ACC112 (cell line): ENCODE data around the gene POLL.

ENCODE experiments used
- H2AFZ ChIP-seq: fragments of 200-600 bp; sonication (generic); one replicate; pipeline ENCODE4 v1.6.0; 2017; ENCODE audit warnings: antibody characterized with exemption, low read length; ENCODE audit not compliant: unreplicated experiment
- H3K27ac ChIP-seq: fragments of 200-600 bp; sonication (generic); 2 replicates; pipeline ENCODE4 v1.5.1; 2014; ENCODE audit warnings: low read depth, mild to moderate bottlenecking, antibody characterized with exemption, low read length, moderate library complexity
- H3K27me3 ChIP-seq: fragments of 200-600 bp; sonication (generic); 2 replicates; pipeline ENCODE4 v1.6.1; 2014; ENCODE audit warnings: mild to moderate bottlenecking, antibody characterized with exemption, low read length, moderate library complexity, mixed read lengths; ENCODE audit not compliant: insufficient read depth
- H3K36me3 ChIP-seq: fragments of 200-600 bp; sonication (generic); 2 replicates; pipeline ENCODE4 v1.6.1; 2016; ENCODE audit warnings: mild to moderate bottlenecking, antibody characterized with exemption, low read length, moderate library complexity, mixed read lengths; ENCODE audit not compliant: insufficient read depth
- H3K4me1 ChIP-seq: fragments of 200-600 bp; sonication (generic); one replicate; pipeline ENCODE4 v1.6.1; 2016; ENCODE audit warnings: low read length, mixed read lengths; ENCODE audit not compliant: insufficient read depth, unreplicated experiment, control insufficient read depth
- H3K4me3 ChIP-seq: fragments of 200-600 bp; sonication (generic); 2 replicates; pipeline ENCODE4 v1.5.1; 2014; ENCODE audit warnings: mild to moderate bottlenecking, low read depth, low read length
- H3K79me2 ChIP-seq: fragments of 200-600 bp; sonication (generic); one replicate; pipeline ENCODE4 v1.6.0; 2016; ENCODE audit warnings: low read length; ENCODE audit not compliant: control insufficient read depth, unreplicated experiment, insufficient read depth

The POLL gene

GRCh38 chr10:101571271-101571925 is 16.7 kb downstream of the POLL start:
- no peaks in the 10 kb centered on the region for H3K79me2 ChIP-seq
- H3K4me1 ChIP-seq, result peaks cover 6% of the 10 kb centered on the region
- no peaks in the 10 kb centered on the region for H3K36me3 ChIP-seq
- H3K27me3 ChIP-seq, result peaks cover 36% of the 10 kb centered on the region
- no peak overlapping the region for H2AFZ ChIP-seq
- H3K4me3 ChIP-seq, result no peak overlapping the region
- H3K27ac ChIP-seq, result no peak overlapping the region

GRCh38 chr10:101570428-101571270 is 17.4 kb downstream of the POLL start:
- Histone ChIP-seq H3K79me2 (no peaks in the 10 kb centered on the region), H2AFZ (peak overlapping the region; percentile 67), H3K27ac (no peak overlapping the region), H3K36me3 (no peaks in the 10 kb centered on the region), H3K27me3 (peaks cover 43% of the 10 kb centered on the region), H3K4me1 (peaks cover 6% of the 10 kb centered on the region), H3K4me3 (peak overlapping the region; percentile 83)

GRCh38 chr10:101569622-101570427 is 18.2 kb downstream of the POLL start:
- Histone ChIP-seq H2AFZ (peak overlapping the region; percentile 47), H3K79me2 (no peaks in the 10 kb centered on the region), H3K36me3 (no peaks in the 10 kb centered on the region), H3K4me1 (peaks cover 6% of the 10 kb centered on the region), H3K27me3 (peaks cover 52% of the 10 kb centered on the region), H3K4me3 (peak overlapping the region; percentile 83), H3K27ac (no peak overlapping the region)

- Histone ChIP-seq H3K27me3 (peaks cover 53% of the 10 kb centered on the region), H3K36me3 (no peaks in the 10 kb centered on the region), H3K27ac (no peak overlapping the region), H3K4me3 (peak overlapping the region; percentile 83), H3K4me1 (peaks cover 6% of the 10 kb centered on the region), H2AFZ (no peak overlapping the region), H3K79me2 (no peaks in the 10 kb centered on the region)
These were observed 18.8 kb downstream of the POLL start for GRCh38 chr10:101569323-101569621.

- Histone ChIP-seq H3K27me3 (peaks cover 53% of the 10 kb centered on the region), H3K4me3 (no peak overlapping the region), H3K27ac (no peak overlapping the region), H2AFZ (no peak overlapping the region), H3K4me1 (peaks cover 6% of the 10 kb centered on the region), H3K79me2 (no peaks in the 10 kb centered on the region), H3K36me3 (no peaks in the 10 kb centered on the region)
These were observed 19.9 kb downstream of the POLL start for GRCh38 chr10:101568054-101568745.

GRCh38 chr10:101567165-101568006 is 20.7 kb downstream of the POLL start:
- Histone ChIP-seq H3K27ac (no peak overlapping the region), H2AFZ (no peak overlapping the region), H3K79me2 (no peaks in the 10 kb centered on the region), H3K4me1 (peaks cover 6% of the 10 kb centered on the region), H3K4me3 (no peak overlapping the region), H3K27me3 (peaks cover 53% of the 10 kb centered on the region), H3K36me3 (no peaks in the 10 kb centered on the region)

- Histone ChIP-seq H3K27ac (no peak overlapping the region), H2AFZ (no peak overlapping the region), H3K4me1 (peaks cover 6% of the 10 kb centered on the region), H3K27me3 (peaks cover 53% of the 10 kb centered on the region), H3K4me3 (peak overlapping the region; percentile 33; the same call in 1 of the 2 replicates), H3K36me3 (no peaks in the 10 kb centered on the region), H3K79me2 (no peaks in the 10 kb centered on the region)
These were observed 21.5 kb downstream of the POLL start for GRCh38 chr10:101566333-101567164.

GRCh38 chr10:101565936-101566332 is 22.1 kb downstream of the POLL start:
- Histone ChIP-seq H3K79me2 (no peaks in the 10 kb centered on the region), H3K4me3 (no peak overlapping the region), H3K36me3 (no peaks in the 10 kb centered on the region), H3K27ac (no peak overlapping the region), H2AFZ (no peak overlapping the region), H3K4me1 (peaks cover 6% of the 10 kb centered on the region), H3K27me3 (peaks cover 53% of the 10 kb centered on the region)

- Histone ChIP-seq H3K4me1 (peaks cover 3% of the 10 kb centered on the region), H2AFZ (no peak overlapping the region), H3K4me3 (no peak overlapping the region), H3K79me2 (no peaks in the 10 kb centered on the region), H3K27ac (no peak overlapping the region), H3K27me3 (peaks cover 53% of the 10 kb centered on the region), H3K36me3 (no peaks in the 10 kb centered on the region)
These were observed 22.6 kb downstream of the POLL start for GRCh38 chr10:101565370-101565900.
